Measurements from ENCODE around the gene RIBC2.
"Not testable (repeated sequence)": the region's sequence is repeated elsewhere in the genome, so short reads cannot be mapped to it uniquely, and the experiment has no call there.

The RIBC2 gene

GRCh38 chr22:45447596-45447995, 34.1 kb downstream of the RIBC2 start:
- in situ Hi-C loops (cut with HindIII; ENCODE audit: low sequenced_read_pairs) = not testable (repeated sequence)

GRCh38 chr22:45448431-45448830, 34.9 kb downstream of the RIBC2 start:
- in situ Hi-C loops (cut with HindIII; ENCODE audit: low sequenced_read_pairs) = no loop called here

GRCh38 chr22:45449442-45449841, 35.9 kb downstream of the RIBC2 start:
- in situ Hi-C loops (cut with HindIII; ENCODE audit: low sequenced_read_pairs) = not testable (repeated sequence)

- in situ Hi-C loops (cut with HindIII; ENCODE audit: low sequenced_read_pairs) = no loop called here
These were observed 36.8 kb downstream of the RIBC2 start for GRCh38 chr22:45450101-45450785.

GRCh38 chr22:45450921-45451651, 37.6 kb downstream of the RIBC2 start:
- in situ Hi-C loops (cut with HindIII; ENCODE audit: low sequenced_read_pairs) = no loop called here

- in situ Hi-C loops (cut with HindIII; ENCODE audit: low sequenced_read_pairs) = no loop called here
These were observed 38.5 kb downstream of the RIBC2 start for GRCh38 chr22:45451972-45452371.

- in situ Hi-C loops (cut with HindIII; ENCODE audit: low sequenced_read_pairs) = no loop called here
These were observed 39.3 kb downstream of the RIBC2 start for GRCh38 chr22:45452565-45453379.

GRCh38 chr22:45453764-45454163, 40.3 kb downstream of the RIBC2 start:
- in situ Hi-C loops (cut with HindIII; ENCODE audit: low sequenced_read_pairs) = no loop called here

- in situ Hi-C loops (cut with HindIII; ENCODE audit: low sequenced_read_pairs) = no loop called here
These were observed 40.8 kb downstream of the RIBC2 start for GRCh38 chr22:45454275-45454674.

GRCh38 chr22:45455212-45455611, 41.7 kb downstream of the RIBC2 start:
- in situ Hi-C loops (cut with HindIII; ENCODE audit: low sequenced_read_pairs) = no loop called here

- in situ Hi-C loops (cut with HindIII; ENCODE audit: low sequenced_read_pairs) = no loop called here
These were observed 42.1 kb downstream of the RIBC2 start for GRCh38 chr22:45455621-45456020.

- in situ Hi-C loops (cut with HindIII; ENCODE audit: low sequenced_read_pairs) = no loop called here
These were observed 43.3 kb downstream of the RIBC2 start for GRCh38 chr22:45456811-45457210.

GRCh38 chr22:45458532-45458931, 45.0 kb downstream of the RIBC2 start:
- in situ Hi-C loops (cut with HindIII; ENCODE audit: low sequenced_read_pairs) = no loop called here

GRCh38 chr22:45459235-45459634, 45.7 kb downstream of the RIBC2 start:
- in situ Hi-C loops (cut with HindIII; ENCODE audit: low sequenced_read_pairs) = no loop called here

- in situ Hi-C loops (cut with HindIII; ENCODE audit: low sequenced_read_pairs) = no loop called here
These were observed 47.0 kb downstream of the RIBC2 start for GRCh38 chr22:45460288-45461109.

- in situ Hi-C loops (cut with HindIII; ENCODE audit: low sequenced_read_pairs) = no loop called here
These were observed 48.7 kb downstream of the RIBC2 start for GRCh38 chr22:45462034-45462655.

- in situ Hi-C loops (cut with HindIII; ENCODE audit: low sequenced_read_pairs) = not testable (repeated sequence)
These were observed 50.2 kb downstream of the RIBC2 start for GRCh38 chr22:45463691-45464090.

- in situ Hi-C loops (cut with HindIII; ENCODE audit: low sequenced_read_pairs) = no loop called here
These were observed 52.1 kb downstream of the RIBC2 start for GRCh38 chr22:45465633-45466032.

GRCh38 chr22:45468872-45469271, 55.4 kb downstream of the RIBC2 start:
- in situ Hi-C loops (cut with HindIII; ENCODE audit: low sequenced_read_pairs) = no loop called here

Data from endothelial cell of hepatic sinusoid (primary cell).